Measurements from ENCODE around the gene SH3TC1. TPM values are rescaled to one million over a fixed set of nuclear protein-coding genes. Genes with fewer than 3 reads are reported as not detected.

The SH3TC1 gene
- total and polyA plus RNA-seq, 2 of the 8 experiments (the other 6 are each of a cell fraction or from before 2014, with no cell fraction given): 0.15 TPM; not detected in 1

DNA sequence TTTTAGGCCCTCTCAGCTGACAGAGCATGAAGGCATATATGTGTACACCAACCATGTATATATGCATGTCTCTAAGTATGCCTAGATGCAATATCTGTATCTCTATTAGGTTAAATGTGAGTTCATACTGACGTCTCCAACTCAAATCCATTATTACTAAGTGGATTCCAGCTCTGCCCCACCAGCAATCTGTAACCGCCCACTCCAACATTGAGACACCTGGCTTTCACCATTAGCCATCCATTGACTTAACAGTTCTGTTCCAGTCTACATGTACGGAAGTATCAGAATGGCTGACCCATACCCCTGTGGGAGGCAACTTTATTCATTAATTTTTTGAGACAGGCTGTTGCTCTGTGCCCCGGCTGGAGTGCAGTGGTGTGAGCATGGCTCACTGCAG, 15.0 kb upstream of the SH3TC1 start:
- POLR2A ChIA-PET (ENCODE audit: partially characterized antibody): no interaction called here
- Histone ChIP-seq H4K20me1 (replicated peaks in 1 of 2; ENCODE audit: control insufficient read depth in 1 of 2, insufficient read depth in 2 of 2, low read length in 2 of 2) (peaks cover 0 to 4% of the 10 kb centered on the region in 2 experiments), H2BK15ac (ENCODE audit: low read length) (no peak overlapping the region), H2AK5ac (ENCODE audit: low read depth, low read length) (no peak overlapping the region), H2AFZ (ENCODE audit: low read length) (no peak overlapping the region), H2BK20ac (ENCODE audit: low read length) (no peak overlapping the region), H3K9me3 (ENCODE audit: insufficient read depth in 2 of 2, low read depth in 1 of 2, low read length in 1 of 2) (no peaks in the 10 kb centered on the region), H3K56ac (replicated peaks; ENCODE audit: insufficient read length, low read depth, low read length) (no peak overlapping the region), H3K27ac (ENCODE audit: low read depth, low read length) (no peak overlapping the region), H3K27me3 (replicated peaks in 1 of 4; ENCODE audit: control insufficient read depth in 3 of 4, extremely low read depth in 1 of 4, insufficient read depth in 3 of 4, low read length in 3 of 4) (no peaks in the 10 kb centered on the region), H3K4ac (replicated peaks; ENCODE audit: insufficient read length, low read depth, low read length) (no peak overlapping the region), H3K79me2 (ENCODE audit: control insufficient read depth in 1 of 2, insufficient read depth in 2 of 2, low read length in 2 of 2) (no peaks in the 10 kb centered on the region), H3K23me2 (ENCODE audit: low read depth, low read length) (0 out of 2 replicates have a peak, but pooled peaks cover 2% of the 10 kb centered on the region), H2BK120ac (replicated peaks; ENCODE audit: low read depth, low read length) (no peak overlapping the region), H3K14ac (ENCODE audit: insufficient read length) (no peak overlapping the region), H3K9ac (replicated peaks in 1 of 4; ENCODE audit: extremely low read depth in 1 of 4, low read depth in 3 of 4, low read length in 3 of 4) (no peak overlapping the region), H3K4me3 (ENCODE audit: extremely low read depth in 1 of 4, insufficient read depth in 2 of 4, low read depth in 3 of 4, low read length in 4 of 4) (no peak overlapping the region), H3K79me1 (ENCODE audit: low read depth, low read length) (no peaks in the 10 kb centered on the region), H3K4me1 (replicated peaks in 1 of 4; ENCODE audit: control insufficient read depth in 3 of 4, insufficient read depth in 4 of 4, low read length in 3 of 4) (no peaks in the 10 kb centered on the region), H3K4me2 (ENCODE audit: insufficient read depth in 1 of 2, low read depth in 2 of 2, low read length in 2 of 2) (no peak overlapping the region), H2BK12ac (ENCODE audit: low read depth, low read length) (no peak overlapping the region), H3K23ac (ENCODE audit: insufficient read length) (no peak overlapping the region), H4K8ac (ENCODE audit: extremely low read depth, insufficient read depth, low read length) (no peak overlapping the region), H3K18ac (ENCODE audit: extremely low read depth, low read length) (no peak overlapping the region), H4K5ac (ENCODE audit: insufficient read length, low read depth, low read length) (no peak overlapping the region), H3K36me3 (ENCODE audit: control insufficient read depth in 2 of 4, insufficient read depth in 4 of 4, low read length in 3 of 4) (no peaks in the 10 kb centered on the region), H4K91ac (replicated peaks; ENCODE audit: insufficient read length, low read length) (no peak overlapping the region), H2BK5ac (ENCODE audit: low read depth, low read length) (no peak overlapping the region)
- CTCF ChIA-PET (ENCODE audit: partially characterized antibody): interaction anchor here (0.9 to 1.4 kb wide), 2 partner anchors 14 to 16 kb away, joined by 3 to 4 read pairs; no protein-coding TSS in a partner anchor
- no peak for DNase-seq (ENCODE audit: low read depth in 1 of 2, low spot score in 2 of 2)
- 94% methylated on average over 4 of the region's 4 CpGs; no CpG with 5 or more reads in 1 of the 2 experiments for WGBS, 2 experiments (ENCODE audit: extremely low coverage in 1 of 2, insufficient coverage in 1 of 2, insufficient read length in 1 of 2, insufficient replicate concordance in 2 of 2, low coverage in 1 of 2, low lambda C conversion rate in 2 of 2, missing lambda C conversion rate in 1 of 2)
- no peak for TF ChIP-seq HDAC6 (IDR thresholded peaks at IDR 0.05; ENCODE audit: low read depth, low read length)
- FAIRE-seq: no peak
